Endothelial cell of umbilical vein (primary cell): ENCODE results near the gene EFHB. TPM values are rescaled to one million over a fixed set of nuclear protein-coding genes. Genes with fewer than 3 reads are reported as not detected.

Experiments used
- BruUV-seq: library from RNA; stranded (reverse); fragments of 400-500 nt; replicated peaks from 2 replicates; lab custom pipeline; 2021; lab: Mats Ljungman, UMichigan
- CTCF ChIA-PET: fragments of 300-600, 350-600 bp; sonication (Branson Sonifier 250); formaldehyde crosslinking; loops from one replicate; lab custom pipeline; 2021; ENCODE audit warnings: antibody characterized with exemption, inconsistent platforms; lab: Charles Lee
- POLR2A ChIA-PET: fragments of 300-600, 350-600 bp; sonication (Branson Sonifier 250); formaldehyde crosslinking; loops from one replicate; lab custom pipeline; 2021; ENCODE audit warnings: antibody characterized with exemption, inconsistent platforms; lab: Charles Lee
- DNase-seq: peaks from one replicate; pipeline ENCODE4 v3.0.0-alpha.2; 2011; ENCODE audit warnings: low read depth, low spot score
- FAIRE-seq: peaks from 2 replicates; lab custom pipeline; 2011; peaks lifted over from hg19 to GRCh38; lab: Jason Lieb, UNC
- H2AFZ ChIP-seq: 2 replicates; pipeline ENCODE4 v1.6.0; 2012; ENCODE audit warnings: low read depth, low read length, control low read depth, inconsistent platforms
- H3K27ac ChIP-seq: 2 replicates; pipeline ENCODE4 v1.5.1; 2011; ENCODE audit warnings: low read depth, mild to moderate bottlenecking, control low read depth, low read length, moderate library complexity; ENCODE audit not compliant: insufficient read depth
- H3K27me3 ChIP-seq, 2 experiments: 2 replicates each; pipeline versions ENCODE4 v1.6.0 to v1.6.1; 2011; ENCODE audit warnings: low read length in 2 of 2, mixed read lengths in 1 of 2; ENCODE audit not compliant: control insufficient read depth in 2 of 2, insufficient read depth in 2 of 2
- H3K36me3 ChIP-seq, 2 experiments: 2 replicates in 1 of 2; 3 replicates in 1 of 2; pipeline ENCODE4 v1.5.1; 2011; ENCODE audit warnings: low read length in 2 of 2, mild to moderate bottlenecking in 1 of 2, moderate library complexity in 1 of 2; ENCODE audit not compliant: control insufficient read depth in 2 of 2, insufficient read depth in 2 of 2; ENCODE audit errors: extremely low read depth in 1 of 2
- H3K4me1 ChIP-seq: 3 replicates; pipeline ENCODE4 v1.5.1; 2011; ENCODE audit warnings: mild to moderate bottlenecking, low read length; ENCODE audit not compliant: control insufficient read depth, insufficient read depth; ENCODE audit errors: extremely low read depth
- H3K4me2 ChIP-seq: 2 replicates; pipeline ENCODE4 v1.6.1; 2011; ENCODE audit warnings: low read length, control low read depth, mixed read lengths; ENCODE audit not compliant: insufficient read depth
- H3K4me3 ChIP-seq, 3 experiments: fragments of 200-600 bp in 1 of 3; sonication (generic), shearing (Covaris generic) in 1 of 3; replicated peaks in 1 of 3; 2 replicates each; pipeline ENCODE4 v1.5.1; 2011 to 2016; ENCODE audit warnings: control low read depth in 3 of 3, low read length in 3 of 3, mild to moderate bottlenecking in 2 of 3, inconsistent platforms in 1 of 3, low read depth in 1 of 3, moderate library complexity in 1 of 3; ENCODE audit not compliant: insufficient read depth in 1 of 3
- H3K79me2 ChIP-seq: 2 replicates; pipeline ENCODE4 v1.6.0; 2012; ENCODE audit warnings: low read length, inconsistent platforms; ENCODE audit not compliant: control insufficient read depth, insufficient read depth
- H3K9ac ChIP-seq: replicated peaks from 2 replicates; pipeline ENCODE3; 2011; ENCODE audit warnings: low read length, control low read depth; ENCODE audit not compliant: insufficient read depth; ENCODE audit errors: extremely low read depth
- H3K9me1 ChIP-seq: replicated peaks from 3 replicates; pipeline ENCODE4 v1.6.0; 2011; ENCODE audit warnings: mild to moderate bottlenecking, low read length; ENCODE audit not compliant: control insufficient read depth, insufficient read depth; ENCODE audit errors: extremely low read depth
- H3K9me3 ChIP-seq: replicated peaks from 2 replicates; pipeline ENCODE4 v1.5.1; 2012; ENCODE audit warnings: low read length, inconsistent platforms; ENCODE audit not compliant: control insufficient read depth, insufficient read depth
- H4K20me1 ChIP-seq: replicated peaks from 2 replicates; pipeline ENCODE3; 2011; ENCODE audit warnings: mild to moderate bottlenecking, low read length; ENCODE audit not compliant: control insufficient read depth, insufficient read depth; ENCODE audit errors: extremely low read depth
- CTCF ChIP-seq, 2 donors: IDR thresholded peaks; 1 replicate in 1 of 2; 2 replicates in 1 of 2; pipeline ENCODE4 v1.5.1; 2011; ENCODE audit warnings: low read length in 2 of 2, mild to moderate bottlenecking in 2 of 2, moderate library complexity in 2 of 2, control low read depth in 1 of 2, inconsistent platforms in 1 of 2, low read depth in 1 of 2; ENCODE audit not compliant: insufficient read depth in 1 of 2; ENCODE audit errors: extremely low read depth in 1 of 2
- EZH2 ChIP-seq: IDR thresholded peaks from 2 replicates; pipeline ENCODE4 v1.6.1; 2012; ENCODE audit warnings: borderline replicate concordance, low read depth, mild to moderate bottlenecking, moderate library complexity, low read length, inconsistent platforms; ENCODE audit not compliant: severe bottlenecking
- GATA2 ChIP-seq: IDR thresholded peaks from 2 replicates; pipeline ENCODE4 v1.7.0; 2011; ENCODE audit warnings: low read depth, mild to moderate bottlenecking, moderate library complexity, mixed read lengths, low read length; ENCODE audit not compliant: insufficient read length, insufficient read depth
- JUN ChIP-seq: IDR thresholded peaks from 2 replicates; pipeline ENCODE4 v1.6.1; 2011; ENCODE audit warnings: borderline replicate concordance, low read depth; ENCODE audit not compliant: insufficient read length, insufficient read depth
- MAX ChIP-seq: IDR thresholded peaks from 2 replicates; pipeline ENCODE4 v1.6.1; 2011; ENCODE audit not compliant: insufficient read depth, insufficient read length
- MYC ChIP-seq: IDR thresholded peaks from one replicate; pipeline ENCODE4 v1.6.1; 2011; ENCODE audit warnings: mild to moderate bottlenecking, low read depth, low read length
- POLR2A ChIP-seq: IDR thresholded peaks from 2 replicates; pipeline ENCODE4 v1.6.1; 2012; ENCODE audit warnings: low read depth, mild to moderate bottlenecking, control low read depth, low read length
- POLR2AphosphoS5 ChIP-seq: IDR thresholded peaks from 2 replicates; pipeline ENCODE4 v1.6.1; 2012; ENCODE audit warnings: low read depth, mild to moderate bottlenecking, control low read depth, low read length, moderate library complexity; ENCODE audit not compliant: insufficient read depth
- dilution Hi-C: fragments of 300-500 bp; cut with MboI; formaldehyde crosslinking; loops from one replicate; pipeline ENCODE4 v1.15.0; 2019; ENCODE audit warnings: low sequenced_read_pairs; ENCODE audit not compliant: extremely low pct_ligation_motif_present
- intact Hi-C: fragments of 100-400 bp; cut with micrococcal nuclease; formaldehyde crosslinking; loops from one replicate; pipeline ENCODE4 v1.10.0; 2022
- polyA plus RNA-seq, 4 experiments: library from polyadenylated mRNA; depleted of rRNA in 3 of 4; stranded (reverse) in 3 of 4; unstranded in 1 of 4; fragments of >200 nt; gene quantifications; 2 replicates each; pipeline versions ENCODE4 v1.2.1 to v1.2.3, GENCODE V29; 2011 to 2012; ENCODE audit warnings: missing spikeins in 1 of 4
- total RNA-seq: library from RNA; stranded (reverse); gene quantifications from 2 replicates; pipeline ENCODE4 v1.2.3, GENCODE V29; 2021

Gene EFHB
- total and polyA plus RNA-seq, 2 donors (not counting 3 experiments of a cell fraction or from before 2014, with no cell fraction given), result 0.82 TPM; not detected in 1

DNA sequence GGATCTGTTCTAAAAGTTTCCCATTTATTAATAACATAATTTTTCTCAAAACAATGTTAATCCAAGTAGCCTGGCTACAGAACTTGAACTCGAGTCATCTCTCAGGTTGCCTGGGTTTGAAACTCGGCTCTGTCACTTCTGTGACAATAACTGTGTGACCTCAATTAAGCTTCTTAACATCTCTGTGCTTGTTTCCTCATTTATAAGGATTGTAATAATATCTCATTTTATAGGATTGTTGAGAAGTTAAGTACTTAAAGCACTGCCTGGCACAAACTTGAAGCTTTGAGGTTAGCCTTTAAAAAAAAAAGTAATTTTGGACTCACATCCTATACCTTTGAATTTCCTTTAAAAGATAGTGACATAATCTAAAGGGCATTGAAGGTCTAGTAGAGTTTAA is 16.3 kb upstream of the EFHB start:
- no peak for DNase-seq
- no peak overlapping the region for H2AFZ ChIP-seq
- peaks cover 10 to 13% of the 10 kb centered on the region in 2 experiments for H3K36me3 ChIP-seq
- no peak overlapping the region for H3K4me3 ChIP-seq
- no peaks in the 10 kb centered on the region for H3K27me3 ChIP-seq
- H3K79me2 ChIP-seq, result peaks cover 79% of the 10 kb centered on the region
- H4K20me1 ChIP-seq, result no peaks in the 10 kb centered on the region
- no peak overlapping the region for H3K27ac ChIP-seq
- FAIRE-seq, result no peak
- dilution Hi-C loops (no loop called here), intact Hi-C loops (no loop called here)
- POLR2A ChIA-PET, result no interaction called here
- no TSS peak for BruUV-seq
- peaks cover 23% of the 10 kb centered on the region for H3K4me1 ChIP-seq
- no peak overlapping the region for H3K9ac ChIP-seq
- H3K4me2 ChIP-seq, result peak overlapping the region; percentile 17
- H3K9me3 ChIP-seq, result no peaks in the 10 kb centered on the region
- no peak for TF ChIP-seq POLR2A
- CTCF ChIA-PET, result interaction anchor here (1.4 to 2.0 kb wide), 2 partner anchors 16 to 64 kb away, joined by 3 to 4 read pairs; no protein-coding TSS in a partner anchor
- no peaks in the 10 kb centered on the region for H3K9me1 ChIP-seq

DNA sequence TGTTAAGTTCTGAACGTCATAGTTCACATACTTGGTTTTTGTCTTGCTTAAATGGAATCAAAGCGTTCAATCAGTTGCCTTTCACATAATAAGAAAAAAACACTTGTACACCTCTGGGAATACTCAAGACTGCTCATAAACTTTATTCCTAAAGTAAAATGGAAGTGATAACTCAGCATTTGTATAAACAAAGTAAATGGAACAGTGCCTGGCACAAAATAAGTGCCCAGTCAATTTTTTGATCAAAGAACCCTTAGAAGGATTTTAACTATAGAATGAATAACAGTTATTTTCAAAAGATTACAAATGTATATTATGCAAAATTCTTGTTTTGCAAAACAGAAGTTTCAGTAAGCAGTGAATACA is 14.2 kb upstream of the EFHB start:
- Histone ChIP-seq H3K27ac (peak overlapping the region; percentile 97), H3K4me1 (peaks cover 23% of the 10 kb centered on the region), H3K4me2 (peak overlapping the region; percentile 99), H3K9ac (peak overlapping the region; percentile 97), H3K9me1 (no peaks in the 10 kb centered on the region), H2AFZ (no peak overlapping the region), H3K79me2 (peaks cover 58% of the 10 kb centered on the region), H3K36me3 (peaks cover 2 to 6% of the 10 kb centered on the region in 2 experiments), H3K4me3 (peak overlapping the region; percentile 88 to 100 (median 93)), H3K27me3 (no peaks in the 10 kb centered on the region), H4K20me1 (no peaks in the 10 kb centered on the region), H3K9me3 (no peaks in the 10 kb centered on the region)
- DNase-seq (no peak), FAIRE-seq (no peak)
- POLR2A ChIA-PET, result interaction anchor here (1.2 kb wide), 1 partner anchor 59 kb away, joined by 3 read pairs; no protein-coding TSS in a partner anchor
- dilution Hi-C loops (no loop called here), intact Hi-C loops (loop anchor here (5.0 kb wide), 1 partner anchor 1724 kb away; no protein-coding TSS in a partner anchor)
- no TSS peak for BruUV-seq
- CTCF ChIA-PET, result interaction anchor here (1.0 to 1.9 kb wide), 2 partner anchors 24 to 62 kb away, joined by 3 to 5 read pairs; no protein-coding TSS in a partner anchor
- no peak for TF ChIP-seq MAX
- TF ChIP-seq CTCF (IDR thresholded peaks at IDR 0.05; ENCODE audit: extremely low read depth in 1 of 2, insufficient read depth in 1 of 2, low read depth in 1 of 2, low read length in 2 of 2), result no peak
- TF ChIP-seq POLR2A, result no peak
- TF ChIP-seq JUN, result no peak
- TF ChIP-seq MYC, result no peak
- no peak for TF ChIP-seq EZH2
- TF ChIP-seq GATA2, result no peak
- no peak for TF ChIP-seq POLR2AphosphoS5
